GM19467 (cell line): ENCODE measurements around the gene TSC22D1.

Source experiments
- ATAC-seq: cut with Tn5 transposase; IDR thresholded peaks from one replicate; pipeline ENCODE4 v1.9.1; 2021; ENCODE audit warnings: mild to moderate bottlenecking, moderate library complexity; ENCODE audit not compliant: unreplicated experiment

Gene TSC22D1

GRCh38 chr13:44388427-44389059 lies 187.6 kb downstream of the TSC22D1 start:
- ATAC-seq = no peak

- ATAC-seq = no peak
Measured at GRCh38 chr13:44386913-44387556, 189.1 kb downstream of the TSC22D1 start.

GRCh38 chr13:44385847-44386246 lies 190.3 kb downstream of the TSC22D1 start:
- ATAC-seq = no peak

- ATAC-seq = no peak
Measured at GRCh38 chr13:44385401-44385800, 190.7 kb downstream of the TSC22D1 start.

GRCh38 chr13:44384778-44385177 lies 191.4 kb downstream of the TSC22D1 start:
- no peak for ATAC-seq

GRCh38 chr13:44383945-44384344 lies 192.2 kb downstream of the TSC22D1 start:
- no peak for ATAC-seq

- no peak for ATAC-seq
Measured at GRCh38 chr13:44382635-44383145, 193.4 kb downstream of the TSC22D1 start.
